ENCODE results near the gene ANKLE2. TPM values are rescaled to one million over a fixed set of nuclear protein-coding genes. Genes with fewer than 3 reads are reported as not detected.
A peak's percentile ranks its signal among the peaks of the same experiment; 100 is the strongest.
"Not testable (repeated sequence)": the region's sequence is repeated elsewhere in the genome, so short reads cannot be mapped to it uniquely, and the experiment has no call there.

ANKLE2 gene
- total RNA-seq: 10 to 100 TPM; 33.1 to 61.5 (median 49.9) TPM

DNA sequence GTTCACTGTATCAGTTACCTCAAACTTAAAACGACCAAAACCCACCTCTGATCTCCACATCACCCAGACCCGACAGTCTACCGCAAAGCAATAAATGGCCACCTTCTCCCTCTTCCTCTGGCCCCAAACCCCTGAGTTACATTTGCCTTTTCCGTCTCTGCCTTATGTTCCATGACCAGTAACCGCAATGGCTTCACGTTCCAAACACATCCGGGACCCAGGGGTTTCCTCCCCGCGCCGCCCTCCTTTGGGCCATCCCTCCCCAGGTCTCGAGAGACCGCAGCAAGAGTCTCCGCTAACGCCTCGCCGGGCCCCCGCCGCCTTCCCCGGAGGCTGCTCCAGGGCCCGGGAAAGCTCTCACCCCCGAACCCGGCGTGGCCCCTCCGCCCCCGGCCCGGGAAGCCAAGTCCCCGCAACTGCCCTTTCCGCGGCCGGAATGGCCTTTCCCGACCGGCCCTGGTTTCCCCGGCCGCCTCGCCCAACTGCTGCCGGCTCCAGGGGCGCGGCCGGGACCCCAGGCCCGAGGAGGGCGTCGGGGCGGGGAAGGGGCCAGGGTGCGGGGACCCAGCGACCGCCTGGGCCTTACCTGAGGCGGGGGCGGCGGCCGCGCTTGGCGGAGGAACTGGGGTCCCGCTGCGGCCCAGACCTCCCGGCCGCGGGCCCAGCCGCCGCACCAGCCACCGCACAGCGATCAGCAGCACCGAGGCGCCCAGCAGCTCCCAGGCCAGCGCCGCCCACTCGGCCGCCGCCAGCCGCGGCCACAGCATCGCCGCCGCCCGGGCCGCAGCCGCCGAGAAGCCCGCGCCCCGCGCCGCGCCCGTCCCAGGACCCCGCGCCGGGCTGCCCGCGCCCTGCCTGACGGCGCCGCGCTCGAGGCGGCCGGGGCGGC lies at the start of gene ANKLE2:
TSS of gene ANKLE2 (minus strand) at position 801 of the 889 bp plus-strand sequence. CDS start at position 767, 34 bp downstream.
- Histone ChIP-seq H3K9me3 (no peaks in the 10 kb centered on the region), H3K27ac (peak within 1 kb of the TSS; percentile 92 to 99 (median 97)), H3K36me3 (peaks cover 0 to 27% of the 10 kb centered on the region in 2 donors), H3K4me3 (peak within 1 kb of the TSS; percentile 76 to 99), H3K27me3 (no peaks in the 10 kb centered on the region), H3K4me1 (peaks cover 0 to 32% (median 14%) of the 10 kb centered on the region in 3 donors)
- 0% methylated on average over 4 to 5 of the region's 97 CpGs for WGBS, 2 donors (ENCODE audit: low coverage in 1 of 2)
- TF ChIP-seq POLR2A (IDR thresholded peaks at IDR 0.05) (peak; percentile 13 to 42), POLR2AphosphoS5 (IDR thresholded peaks at IDR 0.05) (no peak), EP300 (IDR thresholded peaks at IDR 0.05) (no peak)
- TF ChIP-seq, protein P1, sequence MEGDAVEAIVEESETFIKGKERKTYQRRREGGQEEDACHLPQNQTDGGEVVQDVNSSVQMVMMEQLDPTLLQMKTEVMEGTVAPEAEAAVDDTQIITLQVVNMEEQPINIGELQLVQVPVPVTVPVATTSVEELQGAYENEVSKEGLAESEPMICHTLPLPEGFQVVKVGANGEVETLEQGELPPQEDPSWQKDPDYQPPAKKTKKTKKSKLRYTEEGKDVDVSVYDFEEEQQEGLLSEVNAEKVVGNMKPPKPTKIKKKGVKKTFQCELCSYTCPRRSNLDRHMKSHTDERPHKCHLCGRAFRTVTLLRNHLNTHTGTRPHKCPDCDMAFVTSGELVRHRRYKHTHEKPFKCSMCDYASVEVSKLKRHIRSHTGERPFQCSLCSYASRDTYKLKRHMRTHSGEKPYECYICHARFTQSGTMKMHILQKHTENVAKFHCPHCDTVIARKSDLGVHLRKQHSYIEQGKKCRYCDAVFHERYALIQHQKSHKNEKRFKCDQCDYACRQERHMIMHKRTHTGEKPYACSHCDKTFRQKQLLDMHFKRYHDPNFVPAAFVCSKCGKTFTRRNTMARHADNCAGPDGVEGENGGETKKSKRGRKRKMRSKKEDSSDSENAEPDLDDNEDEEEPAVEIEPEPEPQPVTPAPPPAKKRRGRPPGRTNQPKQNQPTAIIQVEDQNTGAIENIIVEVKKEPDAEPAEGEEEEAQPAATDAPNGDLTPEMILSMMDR (IDR thresholded peaks at IDR 0.05): no peak
- peak; percentile 82 for ATAC-seq

DNA sequence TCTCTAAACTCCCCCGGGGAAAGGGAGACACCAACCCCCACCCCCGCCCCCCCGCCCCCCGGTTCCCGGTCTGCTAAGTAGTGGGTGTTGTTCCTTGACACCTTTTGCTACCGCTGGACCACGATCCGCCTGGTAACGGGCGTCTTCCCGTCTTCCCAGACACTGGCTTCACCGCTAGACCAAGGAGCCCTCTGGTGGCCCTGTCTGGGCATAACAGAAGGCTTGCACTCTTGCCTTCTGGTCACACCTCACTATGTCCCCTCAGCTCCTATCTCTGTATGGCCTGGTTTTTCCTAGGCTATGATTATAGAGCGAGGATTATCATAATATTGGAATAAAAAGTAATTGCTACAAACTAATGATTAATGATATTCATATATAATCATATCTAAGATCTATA lies 47.8 kb upstream of the ANKLE2 start:
- H3K36me3 ChIP-seq: peaks cover 0 to 97% of the 10 kb centered on the region in 2 donors
- not testable (repeated sequence) for H3K4me1 ChIP-seq, H3K4me3 ChIP-seq, H3K9me3 ChIP-seq, H3K27ac ChIP-seq, ATAC-seq, H3K27me3 ChIP-seq
- TF ChIP-seq, protein P1 (IDR thresholded peaks at IDR 0.05): peak in 3 of 4 experiments; percentile 38 to 43 (median 39)
- WGBS, 2 donors (ENCODE audit: low coverage in 1 of 2): 34% methylated on average over 3 of the region's 13 CpGs; no CpG with 5 or more reads in 1 of the 2 donors

DNA sequence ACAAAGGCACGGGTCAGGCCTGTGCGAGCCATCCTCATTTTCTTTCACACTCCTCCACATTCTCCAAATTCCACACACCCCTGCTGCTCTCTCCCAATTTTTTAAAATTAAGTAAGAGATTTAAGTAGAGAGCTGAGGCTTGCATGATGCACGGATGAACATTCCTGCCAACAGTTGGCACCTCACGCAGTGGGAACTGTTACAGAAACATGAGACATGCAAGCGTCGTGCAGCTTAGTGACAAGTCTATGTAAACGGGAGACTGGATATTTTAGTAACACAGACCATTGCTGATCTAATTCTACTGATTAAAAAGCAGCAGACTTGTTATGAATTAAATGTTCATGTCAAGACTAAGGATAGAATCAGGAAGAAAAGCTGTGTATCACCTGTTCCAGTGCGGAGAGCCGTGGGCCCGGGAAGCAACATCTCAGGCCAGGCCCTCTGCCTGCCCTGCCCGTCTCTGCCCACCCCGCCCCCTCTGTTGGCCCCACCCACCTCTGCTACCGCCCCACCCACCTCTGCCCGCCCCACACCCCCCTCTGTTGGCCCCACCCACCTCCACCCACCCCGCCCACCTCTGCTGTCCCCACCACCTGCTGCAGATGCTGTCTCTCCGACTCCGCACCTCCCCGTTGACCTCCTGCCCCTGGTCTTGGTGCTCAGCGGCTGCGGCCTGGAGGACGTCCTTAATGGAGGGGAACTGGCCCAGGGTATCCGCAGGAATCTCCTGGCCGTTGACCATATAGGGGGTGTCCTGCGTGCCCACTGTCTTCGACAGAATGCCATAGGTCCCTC lies 45.9 kb upstream of the ANKLE2 start:
- ATAC-seq: no peak
- TF ChIP-seq, protein P1 (IDR thresholded peaks at IDR 0.05): no peak
- no peak for TF ChIP-seq EP300 (IDR thresholded peaks at IDR 0.05)
- no peak for TF ChIP-seq POLR2A (IDR thresholded peaks at IDR 0.05)
- no peak for TF ChIP-seq POLR2AphosphoS5 (IDR thresholded peaks at IDR 0.05)
- Histone ChIP-seq H3K27me3 (no peaks in the 10 kb centered on the region), H3K4me1 (no peaks in the 10 kb centered on the region), H3K9me3 (no peaks in the 10 kb centered on the region), H3K36me3 (peaks cover 0 to 97% of the 10 kb centered on the region in 2 donors), H3K27ac (no peak overlapping the region), H3K4me3 (no peak overlapping the region)
- WGBS, 2 donors (ENCODE audit: low coverage in 1 of 2): 68 to 87% methylated on average over 10 of the region's 25 CpGs

DNA sequence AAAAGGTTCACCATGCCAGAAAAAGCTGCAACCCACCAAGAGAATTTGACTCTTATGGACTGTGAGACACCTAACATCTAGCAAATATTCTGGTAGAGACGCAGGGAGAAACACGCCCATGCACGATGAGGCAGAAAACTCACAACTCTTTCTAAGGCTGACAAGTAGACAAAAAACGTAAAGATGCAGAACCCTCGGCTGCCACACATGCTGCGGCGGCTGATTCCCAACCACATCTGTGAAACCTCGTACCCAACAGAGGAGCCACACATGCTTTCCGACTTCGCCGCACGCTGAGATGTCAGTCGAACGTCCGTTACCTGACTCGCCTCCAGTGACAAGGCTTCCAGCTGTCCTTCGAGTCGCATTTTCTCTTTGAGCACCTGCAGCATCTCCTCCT lies 45.2 kb upstream of the ANKLE2 start:
- H3K4me3 ChIP-seq: no peak overlapping the region
- no peaks in the 10 kb centered on the region for H3K9me3 ChIP-seq
- H3K27me3 ChIP-seq: no peaks in the 10 kb centered on the region
- 82 to 88% methylated on average over 14 to 16 of the region's 18 CpGs for WGBS, 2 donors (ENCODE audit: low coverage in 1 of 2)
- peaks cover 0 to 97% of the 10 kb centered on the region in 2 donors for H3K36me3 ChIP-seq
- no peak overlapping the region for H3K27ac ChIP-seq
- H3K4me1 ChIP-seq: no peaks in the 10 kb centered on the region
- no peak for ATAC-seq
- no peak for TF ChIP-seq EP300 (IDR thresholded peaks at IDR 0.05)
- TF ChIP-seq, protein P1 (IDR thresholded peaks at IDR 0.05): no peak
- no peak for TF ChIP-seq POLR2AphosphoS5 (IDR thresholded peaks at IDR 0.05)
- no peak for TF ChIP-seq POLR2A (IDR thresholded peaks at IDR 0.05)
